ENCODE results near the gene ELP6.

DNA sequence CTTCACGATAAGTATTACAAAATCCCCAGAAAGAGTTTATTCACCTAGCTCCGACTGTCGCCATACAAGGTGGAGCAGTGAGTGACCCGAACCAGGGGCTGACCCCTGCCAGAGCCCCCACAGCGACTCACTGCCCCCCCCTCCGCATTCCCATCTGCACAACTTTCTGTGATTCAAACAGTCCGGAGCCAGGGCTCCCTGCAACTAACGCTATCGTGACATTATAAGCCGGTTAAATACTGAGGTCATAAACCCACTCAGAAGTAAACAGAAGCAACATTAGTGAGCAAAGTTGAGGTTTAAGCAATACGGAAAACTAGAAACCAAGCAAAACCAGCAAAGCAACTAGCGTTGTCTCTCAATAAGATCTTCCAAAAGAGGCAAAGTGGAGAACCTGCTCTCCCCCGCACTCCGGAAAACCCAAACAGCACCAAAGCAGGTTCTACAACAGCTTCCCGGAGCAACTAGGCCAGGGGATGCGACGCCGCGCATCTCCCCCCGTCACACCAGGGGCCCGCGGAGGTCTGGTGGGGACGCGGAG is 38.4 kb downstream of the ELP6 start:
- TF ChIP-seq, protein P1, sequence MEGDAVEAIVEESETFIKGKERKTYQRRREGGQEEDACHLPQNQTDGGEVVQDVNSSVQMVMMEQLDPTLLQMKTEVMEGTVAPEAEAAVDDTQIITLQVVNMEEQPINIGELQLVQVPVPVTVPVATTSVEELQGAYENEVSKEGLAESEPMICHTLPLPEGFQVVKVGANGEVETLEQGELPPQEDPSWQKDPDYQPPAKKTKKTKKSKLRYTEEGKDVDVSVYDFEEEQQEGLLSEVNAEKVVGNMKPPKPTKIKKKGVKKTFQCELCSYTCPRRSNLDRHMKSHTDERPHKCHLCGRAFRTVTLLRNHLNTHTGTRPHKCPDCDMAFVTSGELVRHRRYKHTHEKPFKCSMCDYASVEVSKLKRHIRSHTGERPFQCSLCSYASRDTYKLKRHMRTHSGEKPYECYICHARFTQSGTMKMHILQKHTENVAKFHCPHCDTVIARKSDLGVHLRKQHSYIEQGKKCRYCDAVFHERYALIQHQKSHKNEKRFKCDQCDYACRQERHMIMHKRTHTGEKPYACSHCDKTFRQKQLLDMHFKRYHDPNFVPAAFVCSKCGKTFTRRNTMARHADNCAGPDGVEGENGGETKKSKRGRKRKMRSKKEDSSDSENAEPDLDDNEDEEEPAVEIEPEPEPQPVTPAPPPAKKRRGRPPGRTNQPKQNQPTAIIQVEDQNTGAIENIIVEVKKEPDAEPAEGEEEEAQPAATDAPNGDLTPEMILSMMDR (IDR thresholded peaks at IDR 0.05): no peak
- TF ChIP-seq POLR2A (IDR thresholded peaks at IDR 0.05): no peak

All from breast epithelium (tissue), 3 donors.